Activated gamma-delta T cell (primary cell): ENCODE results near the gene OR10G8.

Experiments used
- DNase-seq: peaks from one replicate; lab custom pipeline; 2025; lab: John Stamatoyannopoulos, UW

Gene OR10G8

GRCh38 chr11:124077266-124077665 is 50.7 kb downstream of the OR10G8 start:
- no peak for DNase-seq

- DNase-seq: no peak
Observed at GRCh38 chr11:124078591-124078990, 52.0 kb downstream of the OR10G8 start.

- no peak for DNase-seq
Observed at GRCh38 chr11:124079631-124080326, 53.2 kb downstream of the OR10G8 start.
